ENCODE data around the gene MYO1H. TPM values are rescaled to one million over a fixed set of nuclear protein-coding genes. Genes with fewer than 3 reads are reported as not detected.

The MYO1H gene
- total and polyA plus RNA-seq, 2 of the 8 experiments (the other 6 are each of a cell fraction or from before 2014, with no cell fraction given): 0.03 TPM; not detected in 1

DNA sequence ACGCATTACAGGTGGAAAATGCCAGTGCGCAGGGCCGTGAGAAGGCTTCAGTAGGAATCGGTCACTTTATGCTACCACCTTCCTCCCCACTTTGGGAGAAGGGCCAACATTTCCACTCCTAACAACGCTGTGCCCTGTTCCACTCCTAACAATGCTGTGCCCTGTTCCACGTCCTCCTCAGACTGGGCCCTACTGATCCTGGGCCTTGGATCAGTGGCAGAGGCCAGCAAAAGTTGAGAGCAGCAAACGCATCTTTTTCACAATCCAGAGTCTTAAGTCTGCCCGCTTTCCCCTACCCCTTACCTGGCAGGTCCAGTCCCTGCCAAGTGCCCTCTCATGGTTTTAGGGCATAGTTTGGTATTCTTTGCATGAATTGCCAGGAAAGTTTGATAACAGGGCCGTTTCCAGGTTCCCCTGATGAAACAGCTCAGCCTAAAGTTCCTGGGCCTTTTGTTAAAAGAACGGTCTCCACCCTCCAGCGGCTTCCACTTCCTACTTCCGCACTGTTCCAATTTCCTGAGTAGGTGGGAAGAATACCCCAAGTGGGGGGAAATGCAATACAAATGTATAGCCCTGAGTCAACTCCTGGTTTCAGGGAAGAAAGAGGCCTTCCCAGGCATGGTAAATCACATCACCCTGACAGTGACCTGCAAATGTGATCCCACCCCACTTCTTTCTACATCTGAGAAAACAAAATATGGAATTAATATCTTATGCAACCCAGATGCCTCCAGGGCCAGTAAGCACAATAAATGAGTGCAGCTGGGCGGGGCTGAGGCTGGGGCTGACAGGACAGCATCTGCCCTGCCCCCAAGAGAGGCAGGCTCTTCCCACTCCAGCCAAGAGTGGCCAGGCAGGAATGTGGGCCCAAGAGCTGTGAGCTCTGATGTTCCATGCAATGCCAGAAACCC lies 114.4 kb downstream of the MYO1H start:
- Histone ChIP-seq H2AK5ac (ENCODE audit: low read depth, low read length) (peak overlapping the region; percentile 75), H3K4me1 (replicated peaks in 1 of 4; ENCODE audit: control insufficient read depth in 3 of 4, insufficient read depth in 4 of 4, low read length in 3 of 4) (peaks cover 43 to 71% (median 53%) of the 10 kb centered on the region in 4 experiments), H3K23me2 (ENCODE audit: low read depth, low read length) (peaks cover 2% of the 10 kb centered on the region; the same call in 1 of the 2 replicates), H3K9ac (replicated peaks in 1 of 4; ENCODE audit: extremely low read depth in 1 of 4, low read depth in 3 of 4, low read length in 3 of 4) (peak overlapping the region in 1 of 4 experiments; percentile 12; a peak in 2 of 7 replicates), H3K36me3 (ENCODE audit: control insufficient read depth in 2 of 4, insufficient read depth in 4 of 4, low read length in 3 of 4) (peaks cover 0 to 21% (median 4%) of the 10 kb centered on the region in 4 experiments; a peak in 5 of 8 replicates), H4K8ac (ENCODE audit: extremely low read depth, insufficient read depth, low read length) (0 out of 2 replicates have a peak overlapping the region, but pooled peaks have one; percentile 35), H2AFZ (ENCODE audit: low read length) (no peak overlapping the region), H3K4ac (replicated peaks; ENCODE audit: insufficient read length, low read depth, low read length) (no peak overlapping the region), H3K79me2 (ENCODE audit: control insufficient read depth in 1 of 2, insufficient read depth in 2 of 2, low read length in 2 of 2) (peaks cover 13 to 82% of the 10 kb centered on the region in 2 experiments), H2BK20ac (ENCODE audit: low read length) (peak overlapping the region; percentile 72; the same call in 1 of the 2 replicates), H2BK15ac (ENCODE audit: low read length) (peak overlapping the region; percentile 97), H3K27ac (ENCODE audit: low read depth, low read length) (peak overlapping the region; percentile 62; the same call in 1 of the 2 replicates), H3K18ac (ENCODE audit: extremely low read depth, low read length) (peak overlapping the region; percentile 20; the same call in 1 of the 2 replicates), H2BK120ac (replicated peaks; ENCODE audit: low read depth, low read length) (peak overlapping the region; percentile 4), H3K4me2 (ENCODE audit: insufficient read depth in 1 of 2, low read depth in 2 of 2, low read length in 2 of 2) (peak overlapping the region; percentile 12 to 58; a peak in 2 of 4 replicates), H4K91ac (replicated peaks; ENCODE audit: insufficient read length, low read length) (peak overlapping the region; percentile 82), H3K9me3 (ENCODE audit: insufficient read depth in 2 of 2, low read depth in 1 of 2, low read length in 1 of 2) (no peaks in the 10 kb centered on the region), H2BK12ac (ENCODE audit: low read depth, low read length) (peak overlapping the region; percentile 98), H3K14ac (ENCODE audit: insufficient read length) (no peak overlapping the region), H4K5ac (ENCODE audit: insufficient read length, low read depth, low read length) (no peak overlapping the region), H3K27me3 (replicated peaks in 1 of 4; ENCODE audit: control insufficient read depth in 3 of 4, extremely low read depth in 1 of 4, insufficient read depth in 3 of 4, low read length in 3 of 4) (no peaks in the 10 kb centered on the region), H3K23ac (ENCODE audit: insufficient read length) (no peak overlapping the region), H2BK5ac (ENCODE audit: low read depth, low read length) (peak overlapping the region; percentile 99), H4K20me1 (replicated peaks in 1 of 2; ENCODE audit: control insufficient read depth in 1 of 2, insufficient read depth in 2 of 2, low read length in 2 of 2) (peaks cover 1 to 5% of the 10 kb centered on the region in 2 experiments), H3K79me1 (ENCODE audit: low read depth, low read length) (peaks cover 17% of the 10 kb centered on the region), H3K56ac (replicated peaks; ENCODE audit: insufficient read length, low read depth, low read length) (no peak overlapping the region), H3K4me3 (ENCODE audit: extremely low read depth in 1 of 4, insufficient read depth in 2 of 4, low read depth in 3 of 4, low read length in 4 of 4) (peak overlapping the region in 1 of 4 experiments; percentile 10; a peak in 1 of 8 replicates)
- FAIRE-seq (no peak), DNase-seq (ENCODE audit: low read depth in 1 of 2, low spot score in 2 of 2) (no peak)
- ChIA-PET POLR2A (ENCODE audit: partially characterized antibody) (interaction anchor here (0.9 to 4.6 kb wide), 6 partner anchors 8 to 112 kb away, joined by 3 to 25 read pairs (median 6); partner anchors contain the start of genes KCTD10, MVK and UBE3B), CTCF (ENCODE audit: partially characterized antibody) (interaction anchor here (0.6 to 19.5 kb wide), 7 partner anchors 9 to 1852 kb away, joined by 3 to 245 read pairs (median 4); no protein-coding TSS in a partner anchor)
- WGBS, 2 experiments (ENCODE audit: extremely low coverage in 1 of 2, insufficient coverage in 1 of 2, insufficient read length in 1 of 2, insufficient replicate concordance in 2 of 2, low coverage in 1 of 2, low lambda C conversion rate in 2 of 2, missing lambda C conversion rate in 1 of 2): 82% methylated on average over 13 of the region's 13 CpGs; no CpG with 5 or more reads in 1 of the 2 experiments
- TF ChIP-seq YY1 (IDR thresholded peaks at IDR 0.05; ENCODE audit: low read depth, low read length) (no peak), CBX8 (IDR thresholded peaks at IDR 0.05; ENCODE audit: borderline replicate concordance, low read depth, low read length) (no peak), TAF7 (optimal IDR thresholded peaks at IDR 0.05; ENCODE audit: borderline replicate concordance, low read depth, low read length) (peak; percentile 13), TAF1 (IDR thresholded peaks at IDR 0.05; ENCODE audit: low read depth, low read length) (0 out of 2 replicates have a peak, but pooled peaks have one; percentile 27), SAP30 (IDR thresholded peaks at IDR 0.05; ENCODE audit: insufficient read depth, insufficient replicate concordance, low read length) (no peak), TEAD4 (IDR thresholded peaks at IDR 0.05; ENCODE audit: low read depth, low read length) (peak; percentile 54; the same call in 1 of the 2 replicates), TBP (IDR thresholded peaks at IDR 0.05; ENCODE audit: low read depth, low read length) (no peak), SP1 (IDR thresholded peaks at IDR 0.05; ENCODE audit: low read depth, low read length) (no peak)
- TF ChIP-seq, protein P1, sequence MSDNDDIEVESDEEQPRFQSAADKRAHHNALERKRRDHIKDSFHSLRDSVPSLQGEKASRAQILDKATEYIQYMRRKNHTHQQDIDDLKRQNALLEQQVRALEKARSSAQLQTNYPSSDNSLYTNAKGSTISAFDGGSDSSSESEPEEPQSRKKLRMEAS (IDR thresholded peaks at IDR 0.05): no peak
